Measurements from ENCODE around the gene GSE1. TPM values are rescaled to one million over a fixed set of nuclear protein-coding genes. Genes with fewer than 3 reads are reported as not detected.
A peak's percentile ranks its signal among the peaks of the same experiment; 100 is the strongest.

GSE1 gene
- total and polyA plus RNA-seq, 2 experiments from 2014 or later = 32.4 to 135 TPM

- Histone ChIP-seq H3K79me2 (replicated peaks; ENCODE audit: insufficient read depth) (no peaks in the 10 kb centered on the region), H3K9me2 (ENCODE audit: insufficient read depth) (no peaks in the 10 kb centered on the region)
- H3K4me1 Mint-ChIP-seq = peaks cover 6% of the 10 kb centered on the region
Measured at GRCh38 chr16:85698935-85699558, 85.9 kb downstream of the GSE1 start.

GRCh38 chr16:85699628-85700027 is 86.5 kb downstream of the GSE1 start:
- Histone ChIP-seq H3K4me2 (no peak overlapping the region), H3F3A (replicated peaks; ENCODE audit: low read depth) (peaks cover 8% of the 10 kb centered on the region; the same call in 1 of the 2 replicates), H3K36me3 (ENCODE audit: insufficient read depth) (no peaks in the 10 kb centered on the region), H4K20me1 (replicated peaks; ENCODE audit: insufficient read depth) (no peaks in the 10 kb centered on the region), H2AFZ (no peak overlapping the region), H3K4me3 (no peak overlapping the region), H3K27ac (ENCODE audit: low read depth) (no peak overlapping the region), H3K4me1 (ENCODE audit: insufficient read depth) (no peaks in the 10 kb centered on the region), H3K27me3 (ENCODE audit: insufficient read depth) (no peaks in the 10 kb centered on the region), H3K79me2 (replicated peaks; ENCODE audit: insufficient read depth) (no peaks in the 10 kb centered on the region), H3K9me2 (ENCODE audit: insufficient read depth) (no peaks in the 10 kb centered on the region)
- H3K4me1 Mint-ChIP-seq = peaks cover 6% of the 10 kb centered on the region
- peaks cover 16% of the 10 kb centered on the region for H3K27me3 Mint-ChIP-seq (ENCODE audit: insufficient read depth, low read depth, poor library complexity)
- no peaks in the 10 kb centered on the region for H3K9me3 Mint-ChIP-seq
- no peak for DNase-seq (ENCODE audit: low spot score)
- peak; percentile 12; the same call in 2 of the 3 replicates for ATAC-seq
- no peaks in the 10 kb centered on the region for H3K36me3 Mint-ChIP-seq (ENCODE audit: low read depth)
- no peak overlapping the region for H3K27ac Mint-ChIP-seq
- H3K4me3 Mint-ChIP-seq = no peak overlapping the region
- TF ChIP-seq NANOG (IDR thresholded peaks at IDR 0.05; ENCODE audit: borderline replicate concordance) (no peak), CREB1 (CRISPR knock-in tag; IDR thresholded peaks at IDR 0.05; ENCODE audit: low read depth) (no peak), EZH2phosphoT487 (IDR thresholded peaks at IDR 0.05; ENCODE audit: unreplicated experiment) (no peak), EZH2 (IDR thresholded peaks at IDR 0.05; ENCODE audit: low read depth, unreplicated experiment) (no peak), REST (IDR thresholded peaks at IDR 0.05; ENCODE audit: unreplicated experiment) (no peak), ZNF114 (CRISPR knock-in tag; IDR thresholded peaks at IDR 0.05) (no peak), ETS1 (IDR thresholded peaks at IDR 0.05) (no peak), ZNF331 (CRISPR knock-in tag; IDR thresholded peaks at IDR 0.05; ENCODE audit: low read depth) (no peak), POLR2AphosphoS5 (IDR thresholded peaks at IDR 0.05; ENCODE audit: low read depth) (no peak)

More at GRCh38 chr16:85698935-85699558, 85.9 kb downstream of the GSE1 start:
- Mint-ChIP-seq H3K4me3 (no peak overlapping the region), H3K9me3 (no peaks in the 10 kb centered on the region), H3K36me3 (ENCODE audit: low read depth) (no peaks in the 10 kb centered on the region), H3K27me3 (ENCODE audit: insufficient read depth, low read depth, poor library complexity) (peaks cover 16% of the 10 kb centered on the region), H3K27ac (no peak overlapping the region)
- Histone ChIP-seq H3K4me2 (no peak overlapping the region), H3F3A (replicated peaks; ENCODE audit: low read depth) (peaks cover 8% of the 10 kb centered on the region; the same call in 1 of the 2 replicates), H3K27me3 (ENCODE audit: insufficient read depth) (no peaks in the 10 kb centered on the region), H3K4me1 (ENCODE audit: insufficient read depth) (no peaks in the 10 kb centered on the region), H2AFZ (no peak overlapping the region), H3K4me3 (no peak overlapping the region), H3K36me3 (ENCODE audit: insufficient read depth) (no peaks in the 10 kb centered on the region), H4K20me1 (replicated peaks; ENCODE audit: insufficient read depth) (no peaks in the 10 kb centered on the region), H3K27ac (ENCODE audit: low read depth) (no peak overlapping the region)
- peak; percentile 52 to 72 for TF ChIP-seq CTCF (conservative IDR thresholded peaks at IDR 0.05; ENCODE audit: low read depth in 2 of 2)
- no peak for TF ChIP-seq ETS1 (IDR thresholded peaks at IDR 0.05)
- ATAC-seq (peak; percentile 80), DNase-seq (ENCODE audit: low spot score) (peak; percentile 78)
